ENCODE results near the gene TSKU. TPM values are rescaled to one million over a fixed set of nuclear protein-coding genes. Genes with fewer than 3 reads are reported as not detected.
"Not testable (repeated sequence)": the region's sequence is repeated elsewhere in the genome, so short reads cannot be mapped to it uniquely, and the experiment has no call there.

TSKU gene
- total RNA-seq, 1 donor, result 24.6 TPM

GRCh38 chr11:76787911-76788596 is 4.9 kb downstream of the TSKU start:
- peak; percentile 64 for DNase-seq (ENCODE audit: low read depth)
- H3K4me3 ChIP-seq (ENCODE audit: low read depth, low read length), result no peak overlapping the region
- TF ChIP-seq CTCF (IDR thresholded peaks at IDR 0.05; ENCODE audit: insufficient read depth, low read length), result no peak

- no peak overlapping the region for H3K4me3 ChIP-seq (ENCODE audit: low read depth, low read length)
- no peak for TF ChIP-seq CTCF (IDR thresholded peaks at IDR 0.05; ENCODE audit: insufficient read depth, low read length)
- DNase-seq (ENCODE audit: low read depth), result no peak
These were observed 5.7 kb downstream of the TSKU start for GRCh38 chr11:76788661-76789442.

GRCh38 chr11:76789443-76789719 is 6.2 kb downstream of the TSKU start:
- no peak overlapping the region for H3K4me3 ChIP-seq (ENCODE audit: low read depth, low read length)
- no peak for TF ChIP-seq CTCF (IDR thresholded peaks at IDR 0.05; ENCODE audit: insufficient read depth, low read length)
- no peak for DNase-seq (ENCODE audit: low read depth)

GRCh38 chr11:76790251-76790650 is 7.1 kb downstream of the TSKU start:
- TF ChIP-seq CTCF (IDR thresholded peaks at IDR 0.05; ENCODE audit: insufficient read depth, low read length), result no peak
- no peak overlapping the region for H3K4me3 ChIP-seq (ENCODE audit: low read depth, low read length)
- no peak for DNase-seq (ENCODE audit: low read depth)

GRCh38 chr11:76791002-76791770 is 8.0 kb downstream of the TSKU start:
- not testable (repeated sequence) for DNase-seq (ENCODE audit: low read depth); H3K4me3 ChIP-seq (ENCODE audit: low read depth, low read length)

GRCh38 chr11:76791861-76792260 is 8.7 kb downstream of the TSKU start:
- TF ChIP-seq CTCF (IDR thresholded peaks at IDR 0.05; ENCODE audit: insufficient read depth, low read length), result no peak
- no peak overlapping the region for H3K4me3 ChIP-seq (ENCODE audit: low read depth, low read length)
- DNase-seq (ENCODE audit: low read depth), result peak; percentile 71
